Left cardiac atrium (tissue), 4 donors: ENCODE results near the gene TSPAN16. TPM values are rescaled to one million over a fixed set of nuclear protein-coding genes. Genes with fewer than 3 reads are reported as not detected.
"Not testable (repeated sequence)": the region's sequence is repeated elsewhere in the genome, so short reads cannot be mapped to it uniquely, and the experiment has no call there.

Experiments used
- ATAC-seq, 2 donors: fragments of 200-7000 bp; cut with Tn5 transposase; one replicate each; pipeline ENCODE4 v1.9.1; 2020; ENCODE audit warnings: mild to moderate bottlenecking in 2 of 2, moderate library complexity in 2 of 2
- DNase-seq: peaks from one replicate; pipeline ENCODE4 v3.0.0-alpha.2; 2020
- intact Hi-C, 2 donors: fragments of 100-400 bp; cut with DNase I; formaldehyde crosslinking; loops; one replicate each; pipeline versions ENCODE4 v1.14.1 to v1.15.1; 2022 to 2023
- total RNA-seq, 2 donors: library from RNA; stranded (reverse); fragmentation: NEBNext Ultra II Directional; extraction: Animal tissue kit (Norgen Biotek cat#: 25700); gene quantifications; one replicate each; pipeline ENCODE4 v1.2.1, GENCODE V29; 2021
- donor health status: DM: no; HTN: yes; CAD: no.
- donor health status: DM: no; HTN: yes; CAD: no; lungs with severe emphysema.
- donor health status: DM: yes; HTN: yes; CAD: no.
- donor health status: Dilated cardiomyopathy.

Gene TSPAN16
- total RNA-seq, 2 donors from 2014 or later = not detected

DNA sequence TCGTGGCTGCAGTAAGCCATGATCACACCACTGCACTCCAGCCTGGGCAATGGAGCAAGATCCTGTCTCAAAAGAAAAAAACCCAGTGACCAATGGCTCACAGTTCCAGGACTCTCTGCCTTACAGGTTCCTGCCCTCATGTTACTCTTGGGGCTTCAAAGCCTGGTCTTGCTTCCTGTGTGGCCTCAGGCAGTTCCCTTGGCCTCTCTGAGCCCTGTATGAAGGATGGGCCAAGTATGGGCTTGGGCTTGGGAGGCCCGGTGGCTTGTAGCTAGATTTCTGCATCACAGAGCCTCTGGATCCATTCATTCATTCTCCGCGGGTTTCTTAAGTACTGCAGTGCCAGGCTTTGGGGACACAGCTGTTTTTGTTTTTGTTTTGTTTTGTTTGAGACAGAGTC lies 780 bp upstream of the TSPAN16 start:
- ATAC-seq (no peak), DNase-seq (no peak)
- intact Hi-C loops = loop anchor here in 1 of 2 donors (10.0 kb wide), 1 partner anchor 190 kb away; the partner anchor contains the start of gene ELAVL3

GRCh38 chr19:11296264-11296663 lies 304 bp downstream of the TSPAN16 start:
- DNase-seq = peak; percentile 39
- peak in 1 of 2 donors; percentile 36 for ATAC-seq
- intact Hi-C loops = loop anchor here in 1 of 2 donors (10.0 kb wide), 1 partner anchor 189 kb away; the partner anchor contains the start of gene ELAVL3

- ATAC-seq = no peak
- no peak for DNase-seq
- intact Hi-C loops = loop anchor here in 1 of 2 donors (10.0 kb wide), 1 partner anchor 185 kb away; the partner anchor contains the start of gene ELAVL3
Observed at GRCh38 chr19:11299946-11300810, 4.2 kb downstream of the TSPAN16 start.

DNA sequence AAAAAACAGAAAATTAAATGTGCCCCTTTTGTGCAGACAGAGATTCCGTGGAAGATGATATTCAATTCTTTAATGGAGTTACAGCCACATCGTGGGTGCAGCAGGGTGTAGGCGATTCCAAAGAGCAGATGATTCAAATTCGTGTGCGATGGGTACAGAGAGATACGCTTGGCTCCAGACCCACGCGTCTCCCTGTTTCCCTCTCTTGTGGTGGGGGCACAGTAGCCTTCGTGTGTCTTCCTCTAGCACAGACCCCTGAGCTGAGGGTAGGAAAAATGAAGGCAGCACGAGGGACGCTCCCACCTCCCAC lies 4.8 kb downstream of the TSPAN16 start:
- no peak for ATAC-seq
- intact Hi-C loops = no loop called here
- DNase-seq = no peak

- no peak for ATAC-seq
- intact Hi-C loops = no loop called here
- DNase-seq = no peak
Observed at GRCh38 chr19:11304936-11305335, 9.0 kb downstream of the TSPAN16 start.

GRCh38 chr19:11306337-11306736 lies 10.4 kb downstream of the TSPAN16 start:
- intact Hi-C loops = no loop called here
- ATAC-seq (no peak), DNase-seq (no peak)

DNA sequence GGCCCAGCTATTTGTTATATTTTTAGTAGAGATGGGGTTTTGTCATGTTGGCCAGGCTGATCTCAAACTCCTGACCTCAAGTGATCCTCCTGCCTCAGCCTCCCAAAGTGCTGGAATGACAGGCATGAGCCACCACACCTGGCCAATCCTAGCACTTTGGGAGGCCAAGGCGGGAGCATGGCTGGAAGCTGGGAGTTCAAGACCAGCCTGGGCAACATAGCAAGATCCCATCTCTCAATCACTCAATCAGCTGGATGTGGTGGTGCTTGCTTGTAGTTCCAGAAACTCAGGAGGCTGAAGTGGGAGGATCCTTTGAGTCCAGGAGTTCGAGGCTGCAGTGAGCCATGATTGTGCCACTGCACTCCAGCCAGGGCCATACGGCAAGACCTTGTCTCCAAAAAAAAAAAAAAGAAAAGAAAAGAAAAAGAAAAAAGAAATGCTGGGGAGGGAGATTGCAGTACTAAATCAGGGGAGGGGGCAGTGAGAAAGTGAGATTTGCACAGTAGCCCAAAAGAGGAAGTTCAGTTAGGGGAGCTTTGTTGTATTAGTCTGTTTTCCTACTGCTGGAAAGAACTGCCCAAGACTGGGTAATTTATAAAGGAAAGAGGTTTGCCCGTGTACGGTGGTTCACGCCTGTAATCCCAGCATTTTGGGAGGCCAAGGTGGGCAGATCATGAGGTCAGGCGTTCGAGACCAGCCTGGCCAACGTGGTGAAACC lies 24.5 kb downstream of the TSPAN16 start:
- DNase-seq, intact Hi-C loops, ATAC-seq: not testable (repeated sequence)

DNA sequence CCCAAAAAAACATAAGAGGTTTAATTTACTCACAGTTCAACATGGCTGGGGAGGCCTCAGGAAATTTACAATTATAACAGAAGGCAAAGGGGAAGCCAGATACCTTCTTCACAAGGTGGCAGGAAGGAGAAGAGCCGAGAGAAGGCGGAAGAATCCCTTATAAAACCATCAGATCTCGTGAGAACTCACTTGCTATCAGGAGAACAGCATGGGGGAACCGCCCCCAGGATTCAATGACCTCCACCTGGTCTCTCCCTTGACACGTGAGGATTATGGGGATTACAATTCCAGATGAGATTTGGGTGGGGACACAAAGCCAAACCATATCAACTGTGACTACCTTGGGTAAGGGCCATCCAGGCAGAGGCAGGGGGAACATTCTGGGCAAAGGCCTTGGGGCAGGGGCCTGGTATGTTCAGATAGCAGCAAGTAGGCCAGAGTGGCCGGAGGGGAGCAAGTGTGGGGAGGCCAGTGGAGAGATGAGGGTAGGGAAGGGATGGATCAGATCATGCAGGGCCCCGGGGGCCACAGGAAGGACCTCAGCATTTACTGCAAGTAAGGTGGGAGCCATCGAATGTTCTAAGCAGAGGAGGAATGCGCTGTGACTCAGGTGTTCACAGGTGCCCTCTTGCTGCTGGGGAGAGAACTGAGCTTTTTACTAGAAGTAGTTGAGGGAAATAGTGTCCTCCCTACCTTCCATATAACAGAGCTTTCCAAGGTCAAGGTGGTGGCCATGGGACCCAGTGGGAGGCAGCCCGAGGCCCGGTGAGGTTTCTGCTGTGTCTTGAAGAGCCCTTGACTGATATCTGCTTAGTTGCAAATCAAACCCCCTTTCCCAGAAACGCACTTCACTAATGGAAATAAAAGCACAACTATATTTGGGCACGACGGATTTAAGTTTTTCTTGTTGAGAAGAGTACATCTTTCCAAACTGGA lies 25.5 kb downstream of the TSPAN16 start:
- no peak for DNase-seq

GRCh38 chr19:11322269-11323024 lies 26.5 kb downstream of the TSPAN16 start:
- intact Hi-C loops = no loop called here
- DNase-seq (no peak), ATAC-seq (no peak)

More for the DNA sequence above, 25.5 kb downstream of the TSPAN16 start:
- intact Hi-C loops = no loop called here
- no peak for ATAC-seq

DNA sequence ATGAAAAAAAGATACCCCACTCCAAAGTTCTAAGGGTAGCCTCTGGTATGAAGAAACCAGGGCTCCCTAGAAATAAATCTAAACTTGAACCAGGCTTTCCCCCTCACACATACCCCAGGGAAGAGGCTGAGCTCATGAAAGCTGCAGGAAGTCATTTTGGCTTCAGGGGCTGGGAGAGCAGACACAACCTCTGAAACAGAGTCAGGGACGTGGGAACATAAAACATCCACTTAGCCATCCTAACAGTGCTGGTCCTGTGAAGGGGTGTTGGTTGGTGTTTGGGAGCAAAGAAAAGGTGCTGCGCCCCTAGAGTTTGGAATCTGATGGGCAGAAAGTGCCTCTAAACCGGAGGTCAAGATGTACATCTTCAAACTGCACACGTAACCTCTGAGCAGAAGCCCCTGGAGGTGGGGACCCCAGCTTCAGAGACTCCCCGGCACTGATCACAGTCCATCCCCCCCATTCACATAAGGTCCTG lies 27.7 kb downstream of the TSPAN16 start:
- intact Hi-C loops = no loop called here
- peak in 1 of 2 donors; percentile 7 for ATAC-seq
- no peak for DNase-seq

GRCh38 chr19:11324079-11324661 lies 28.2 kb downstream of the TSPAN16 start:
- intact Hi-C loops = no loop called here
- DNase-seq = peak; percentile 82
- peak; percentile 91 to 95 for ATAC-seq

DNA sequence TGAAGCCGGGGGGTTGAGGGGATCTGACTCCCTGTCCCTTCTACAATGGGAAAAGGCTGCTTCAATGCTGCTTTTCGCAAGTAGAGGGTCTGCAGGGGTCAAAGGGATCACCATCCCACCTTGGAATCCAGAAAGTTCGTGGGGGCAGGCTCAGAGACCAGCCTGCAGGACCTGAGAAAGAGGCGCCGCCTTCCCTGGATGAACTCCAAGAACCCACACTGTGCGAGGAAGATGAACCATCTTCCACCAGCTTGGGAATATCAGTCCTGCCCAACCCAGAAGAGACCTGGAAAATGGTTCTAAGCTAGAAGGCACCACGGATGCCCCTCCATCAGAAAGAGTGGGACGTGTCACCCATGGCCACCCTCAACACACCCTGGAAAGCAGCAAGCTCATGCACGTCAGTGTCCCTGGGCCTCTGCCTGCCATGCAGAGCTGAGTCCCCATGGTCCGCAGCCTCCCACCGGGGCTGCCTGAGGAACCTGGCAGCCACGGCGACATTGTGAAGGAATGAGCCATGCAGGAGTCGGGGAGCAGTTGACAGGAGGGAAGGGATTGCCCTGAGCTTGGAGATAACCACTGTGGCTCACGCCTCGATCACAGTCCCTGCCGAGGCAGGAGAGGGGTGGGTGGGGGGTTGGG lies 28.9 kb downstream of the TSPAN16 start:
- peak in 1 of 2 donors; percentile 14 for ATAC-seq
- no peak for DNase-seq
- intact Hi-C loops = no loop called here

DNA sequence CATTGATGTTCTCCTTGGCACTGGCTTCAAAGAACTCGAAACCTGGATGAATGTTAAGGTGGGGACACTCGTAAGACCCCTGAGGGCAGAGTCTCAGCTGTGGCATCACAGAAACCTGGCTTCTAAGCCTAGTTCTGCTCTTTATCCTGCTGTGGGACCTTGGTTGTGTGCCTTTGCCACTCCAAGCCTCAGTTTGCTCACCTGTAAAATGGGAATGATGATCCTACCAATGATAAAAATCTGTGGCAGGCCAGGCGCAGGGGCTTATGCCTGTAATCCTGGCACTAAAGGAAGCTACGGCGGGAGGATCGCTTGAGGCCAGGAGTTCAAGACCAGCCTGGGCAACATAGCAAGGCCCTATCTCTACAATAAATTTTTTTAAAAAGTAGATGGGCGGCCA lies 29.6 kb downstream of the TSPAN16 start:
- intact Hi-C loops = no loop called here
- ATAC-seq = no peak
- no peak for DNase-seq

DNA sequence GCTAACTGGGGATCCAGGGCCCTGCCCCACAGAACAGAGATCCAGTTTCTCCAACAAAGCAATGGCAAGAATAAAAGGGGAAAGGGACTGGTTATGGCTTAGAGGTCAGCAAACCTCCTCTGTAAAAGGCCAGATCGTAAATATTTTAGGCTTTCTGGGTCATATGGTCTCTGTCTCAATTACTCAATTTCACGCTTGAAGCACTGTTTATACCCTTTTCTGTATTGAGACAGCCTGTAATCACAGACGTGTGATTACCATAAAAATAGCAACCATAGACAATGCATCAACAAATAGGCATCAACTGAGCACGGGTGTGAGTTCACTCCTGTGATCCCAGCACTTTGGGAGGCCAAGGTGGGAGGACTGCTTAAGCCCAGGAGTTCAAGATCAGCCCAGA lies 34.2 kb downstream of the TSPAN16 start:
- ATAC-seq (no peak), DNase-seq (no peak)

DNA sequence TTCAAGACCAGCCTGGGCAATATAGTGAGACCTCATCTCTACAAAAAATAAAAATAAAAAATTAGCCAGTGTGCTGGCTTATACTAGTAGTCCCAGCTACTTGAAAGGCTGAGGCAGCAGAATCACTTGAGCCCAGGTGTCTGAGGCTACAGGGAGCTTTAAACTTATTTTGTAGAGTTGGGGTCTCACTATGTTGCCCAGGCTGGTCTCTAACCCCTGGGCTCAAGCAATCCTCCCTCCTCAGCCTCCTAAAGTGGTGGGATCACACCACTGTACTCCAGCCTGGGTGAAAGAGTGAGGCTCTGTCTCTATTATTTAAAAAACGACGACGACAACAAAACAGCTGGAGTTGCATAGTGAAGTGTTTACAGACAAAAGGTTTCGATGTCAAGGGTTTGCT lies 35.5 kb downstream of the TSPAN16 start:
- intact Hi-C loops = no loop called here
- ATAC-seq = no peak
- DNase-seq = no peak

More for the DNA sequence above, 34.2 kb downstream of the TSPAN16 start:
- intact Hi-C loops = no loop called here

GRCh38 chr19:11332822-11333221 lies 36.9 kb downstream of the TSPAN16 start:
- DNase-seq (no peak), ATAC-seq (no peak)
- intact Hi-C loops = no loop called here

DNA sequence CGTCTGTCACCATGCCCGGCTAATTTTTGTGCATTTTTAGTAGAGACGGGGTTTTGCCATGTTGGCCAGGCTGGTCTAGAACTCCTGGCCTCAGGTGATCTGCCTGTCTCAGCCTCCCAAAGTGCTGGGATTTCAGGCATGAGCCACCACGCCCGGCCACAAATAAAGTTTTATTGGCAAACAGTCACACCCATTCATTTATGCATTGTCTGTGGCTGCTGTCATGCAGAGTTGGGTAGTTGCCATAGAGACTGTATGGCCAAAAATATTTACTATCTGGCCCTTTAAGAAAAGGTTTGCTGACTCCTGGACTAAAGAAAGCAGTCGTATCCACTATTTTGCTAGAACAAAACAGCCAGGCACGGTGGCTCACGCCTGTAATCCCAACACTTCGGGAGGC lies 37.9 kb downstream of the TSPAN16 start:
- ATAC-seq, DNase-seq, intact Hi-C loops: not testable (repeated sequence)
